Measurements from ENCODE around the gene RETSAT.

RETSAT gene

GRCh38 chr2:85380048-85380447 lies 25.7 kb upstream of the RETSAT start:
- no peak for DNase-seq (ENCODE audit: low read depth, low spot score)
- H3K4me3 ChIP-seq (ENCODE audit: low read depth, low read length): no peak overlapping the region
- in situ Hi-C loops (cut with HindIII; ENCODE audit: low sequenced_read_pairs): no loop called here
- TF ChIP-seq CTCF (IDR thresholded peaks at IDR 0.05; ENCODE audit: low read depth, low read length): no peak

GRCh38 chr2:85378257-85378656 lies 23.9 kb upstream of the RETSAT start:
- in situ Hi-C loops (cut with HindIII; ENCODE audit: low sequenced_read_pairs): no loop called here
- no peak overlapping the region for H3K4me3 ChIP-seq (ENCODE audit: low read depth, low read length)
- no peak for TF ChIP-seq CTCF (IDR thresholded peaks at IDR 0.05; ENCODE audit: low read depth, low read length)
- DNase-seq (ENCODE audit: low read depth, low spot score): no peak

- no peak for DNase-seq (ENCODE audit: low read depth, low spot score)
- no peak for TF ChIP-seq CTCF (IDR thresholded peaks at IDR 0.05; ENCODE audit: low read depth, low read length)
These were observed 22.8 kb upstream of the RETSAT start for GRCh38 chr2:85377083-85377482.

GRCh38 chr2:85376291-85377065 lies 22.1 kb upstream of the RETSAT start:
- in situ Hi-C loops (cut with HindIII; ENCODE audit: low sequenced_read_pairs): no loop called here
- DNase-seq (ENCODE audit: low read depth, low spot score): no peak
- no peak overlapping the region for H3K4me3 ChIP-seq (ENCODE audit: low read depth, low read length)

More at GRCh38 chr2:85377083-85377482, 22.8 kb upstream of the RETSAT start:
- in situ Hi-C loops (cut with HindIII; ENCODE audit: low sequenced_read_pairs): no loop called here
- no peak overlapping the region for H3K4me3 ChIP-seq (ENCODE audit: low read depth, low read length)

GRCh38 chr2:85371045-85371444 lies 16.7 kb upstream of the RETSAT start:
- DNase-seq (ENCODE audit: low read depth, low spot score): no peak
- in situ Hi-C loops (cut with HindIII; ENCODE audit: low sequenced_read_pairs): no loop called here
- no peak for TF ChIP-seq CTCF (IDR thresholded peaks at IDR 0.05; ENCODE audit: low read depth, low read length)
- H3K4me3 ChIP-seq (ENCODE audit: low read depth, low read length): no peak overlapping the region

More at GRCh38 chr2:85376291-85377065, 22.1 kb upstream of the RETSAT start:
- no peak for TF ChIP-seq CTCF (IDR thresholded peaks at IDR 0.05; ENCODE audit: low read depth, low read length)

GRCh38 chr2:85369500-85369899 lies 15.2 kb upstream of the RETSAT start:
- DNase-seq (ENCODE audit: low read depth, low spot score): no peak
- TF ChIP-seq CTCF (IDR thresholded peaks at IDR 0.05; ENCODE audit: low read depth, low read length): no peak
- H3K4me3 ChIP-seq (ENCODE audit: low read depth, low read length): no peak overlapping the region
- in situ Hi-C loops (cut with HindIII; ENCODE audit: low sequenced_read_pairs): no loop called here
